AG04449 (cell line): Measurements from ENCODE around the gene KIF1B.
A peak's percentile ranks its signal among the peaks of the same experiment; 100 is the strongest.

Experiments used
- CTCF ChIA-PET: fragments of 350-600 bp; formaldehyde crosslinking; extraction: SDS; loops from one replicate; lab custom pipeline; 2021; ENCODE audit warnings: antibody characterized with exemption; lab: Yijun Ruan, JAX
- POLR2A ChIA-PET: fragments of 400-600, 350-600 bp; formaldehyde crosslinking; extraction: SDS; loops from one replicate; lab custom pipeline; 2020; ENCODE audit warnings: antibody characterized with exemption, inconsistent platforms; lab: Yijun Ruan, JAX
- DNase-seq: peaks from one replicate; pipeline ENCODE4 v3.0.0-alpha.2; 2010; ENCODE audit warnings: low read depth, low spot score
- H3K4me3 ChIP-seq: 2 replicates; pipeline ENCODE4 v1.5.1; 2011; ENCODE audit warnings: low read depth, mild to moderate bottlenecking, control low read depth, low read length
- CTCF ChIP-seq: IDR thresholded peaks from one replicate; pipeline ENCODE4 v1.5.1; 2011; ENCODE audit warnings: mild to moderate bottlenecking, moderate library complexity, low read length, control low read depth, inconsistent platforms; ENCODE audit not compliant: insufficient read depth; ENCODE audit errors: missing control alignments

The KIF1B gene

GRCh38 chr1:10338047-10338446 is 127.7 kb downstream of the KIF1B start:
- H3K4me3 ChIP-seq = no peak overlapping the region
- POLR2A ChIA-PET = no interaction called here
- TF ChIP-seq CTCF = peak; percentile 81
- CTCF ChIA-PET = interaction anchor here (0.6 to 6.2 kb wide), 18 partner anchors 9 to 387 kb away, joined by 3 to 64 read pairs (median 3); partner anchors contain the start of gene KIF1B
- no peak for DNase-seq

GRCh38 chr1:10338611-10339010 is 128.2 kb downstream of the KIF1B start:
- ChIA-PET CTCF (interaction anchor here (0.6 to 6.2 kb wide), 17 partner anchors 10 to 388 kb away, joined by 3 to 64 read pairs (median 3); partner anchors contain the start of gene KIF1B), POLR2A (no interaction called here)
- no peak overlapping the region for H3K4me3 ChIP-seq
- no peak for TF ChIP-seq CTCF
- no peak for DNase-seq

GRCh38 chr1:10339036-10339567 is 128.7 kb downstream of the KIF1B start:
- no peak for DNase-seq
- TF ChIP-seq CTCF = no peak
- ChIA-PET POLR2A (no interaction called here), CTCF (interaction anchor here (0.7 to 6.2 kb wide), 10 partner anchors 9 to 146 kb away, joined by 3 to 64 read pairs (median 3); partner anchors contain the start of genes CENPS and KIF1B)
- no peak overlapping the region for H3K4me3 ChIP-seq

- ChIA-PET CTCF (interaction anchor here (0.6 to 6.2 kb wide), 7 partner anchors 8 to 158 kb away, joined by 3 to 64 read pairs (median 3); partner anchors contain the start of gene KIF1B), POLR2A (no interaction called here)
- no peak for TF ChIP-seq CTCF
- H3K4me3 ChIP-seq = no peak overlapping the region
- DNase-seq = no peak
These were observed 129.4 kb downstream of the KIF1B start for GRCh38 chr1:10339815-10340214.

- ChIA-PET POLR2A (no interaction called here), CTCF (interaction anchor here (0.8 to 6.2 kb wide), 4 partner anchors 90 to 159 kb away, joined by 3 to 64 read pairs (median 3); partner anchors contain the start of gene KIF1B)
- TF ChIP-seq CTCF = no peak
- no peak overlapping the region for H3K4me3 ChIP-seq
- DNase-seq = no peak
These were observed 130.7 kb downstream of the KIF1B start for GRCh38 chr1:10340930-10341590.

GRCh38 chr1:10347109-10347508 is 136.7 kb downstream of the KIF1B start:
- ChIA-PET CTCF (no interaction called here), POLR2A (no interaction called here)
- no peak for DNase-seq
- no peak overlapping the region for H3K4me3 ChIP-seq
- TF ChIP-seq CTCF = no peak
